Endothelial cell of umbilical vein (primary cell): ENCODE results near the gene OR10R2. TPM values are rescaled to one million over a fixed set of nuclear protein-coding genes. Genes with fewer than 3 reads are reported as not detected.

Experiments used
- BruUV-seq: library from RNA; stranded (reverse); fragments of 400-500 nt; replicated peaks from 2 replicates; lab custom pipeline; 2021; lab: Mats Ljungman, UMichigan
- CTCF ChIA-PET: fragments of 300-600, 350-600 bp; sonication (Branson Sonifier 250); formaldehyde crosslinking; loops from one replicate; lab custom pipeline; 2021; ENCODE audit warnings: antibody characterized with exemption, inconsistent platforms; lab: Charles Lee
- POLR2A ChIA-PET: fragments of 300-600, 350-600 bp; sonication (Branson Sonifier 250); formaldehyde crosslinking; loops from one replicate; lab custom pipeline; 2021; ENCODE audit warnings: antibody characterized with exemption, inconsistent platforms; lab: Charles Lee
- DNase-seq: peaks from one replicate; pipeline ENCODE4 v3.0.0-alpha.2; 2011; ENCODE audit warnings: low read depth, low spot score
- FAIRE-seq: peaks from 2 replicates; lab custom pipeline; 2011; peaks lifted over from hg19 to GRCh38; lab: Jason Lieb, UNC
- H2AFZ ChIP-seq: 2 replicates; pipeline ENCODE4 v1.6.0; 2012; ENCODE audit warnings: low read depth, low read length, control low read depth, inconsistent platforms
- H3K27ac ChIP-seq: 2 replicates; pipeline ENCODE4 v1.5.1; 2011; ENCODE audit warnings: low read depth, mild to moderate bottlenecking, control low read depth, low read length, moderate library complexity; ENCODE audit not compliant: insufficient read depth
- H3K27me3 ChIP-seq, 2 experiments: 2 replicates each; pipeline versions ENCODE4 v1.6.0 to v1.6.1; 2011; ENCODE audit warnings: low read length in 2 of 2, mixed read lengths in 1 of 2; ENCODE audit not compliant: control insufficient read depth in 2 of 2, insufficient read depth in 2 of 2
- H3K36me3 ChIP-seq, 2 experiments: 2 replicates in 1 of 2; 3 replicates in 1 of 2; pipeline ENCODE4 v1.5.1; 2011; ENCODE audit warnings: low read length in 2 of 2, mild to moderate bottlenecking in 1 of 2, moderate library complexity in 1 of 2; ENCODE audit not compliant: control insufficient read depth in 2 of 2, insufficient read depth in 2 of 2; ENCODE audit errors: extremely low read depth in 1 of 2
- H3K4me1 ChIP-seq: 3 replicates; pipeline ENCODE4 v1.5.1; 2011; ENCODE audit warnings: mild to moderate bottlenecking, low read length; ENCODE audit not compliant: control insufficient read depth, insufficient read depth; ENCODE audit errors: extremely low read depth
- H3K4me2 ChIP-seq: 2 replicates; pipeline ENCODE4 v1.6.1; 2011; ENCODE audit warnings: low read length, control low read depth, mixed read lengths; ENCODE audit not compliant: insufficient read depth
- H3K4me3 ChIP-seq, 3 experiments: fragments of 200-600 bp in 1 of 3; sonication (generic), shearing (Covaris generic) in 1 of 3; replicated peaks in 1 of 3; 2 replicates each; pipeline ENCODE4 v1.5.1; 2011 to 2016; ENCODE audit warnings: control low read depth in 3 of 3, low read length in 3 of 3, mild to moderate bottlenecking in 2 of 3, inconsistent platforms in 1 of 3, low read depth in 1 of 3, moderate library complexity in 1 of 3; ENCODE audit not compliant: insufficient read depth in 1 of 3
- H3K79me2 ChIP-seq: 2 replicates; pipeline ENCODE4 v1.6.0; 2012; ENCODE audit warnings: low read length, inconsistent platforms; ENCODE audit not compliant: control insufficient read depth, insufficient read depth
- H3K9ac ChIP-seq: replicated peaks from 2 replicates; pipeline ENCODE3; 2011; ENCODE audit warnings: low read length, control low read depth; ENCODE audit not compliant: insufficient read depth; ENCODE audit errors: extremely low read depth
- H3K9me1 ChIP-seq: replicated peaks from 3 replicates; pipeline ENCODE4 v1.6.0; 2011; ENCODE audit warnings: mild to moderate bottlenecking, low read length; ENCODE audit not compliant: control insufficient read depth, insufficient read depth; ENCODE audit errors: extremely low read depth
- H3K9me3 ChIP-seq: replicated peaks from 2 replicates; pipeline ENCODE4 v1.5.1; 2012; ENCODE audit warnings: low read length, inconsistent platforms; ENCODE audit not compliant: control insufficient read depth, insufficient read depth
- H4K20me1 ChIP-seq: replicated peaks from 2 replicates; pipeline ENCODE3; 2011; ENCODE audit warnings: mild to moderate bottlenecking, low read length; ENCODE audit not compliant: control insufficient read depth, insufficient read depth; ENCODE audit errors: extremely low read depth
- EZH2 ChIP-seq: IDR thresholded peaks from 2 replicates; pipeline ENCODE4 v1.6.1; 2012; ENCODE audit warnings: borderline replicate concordance, low read depth, mild to moderate bottlenecking, moderate library complexity, low read length, inconsistent platforms; ENCODE audit not compliant: severe bottlenecking
- FOS ChIP-seq: IDR thresholded peaks from 2 replicates; pipeline ENCODE4 v1.6.1; 2011; ENCODE audit warnings: mild to moderate bottlenecking, low read length, moderate library complexity, borderline replicate concordance; ENCODE audit not compliant: insufficient read depth
- GATA2 ChIP-seq: IDR thresholded peaks from 2 replicates; pipeline ENCODE4 v1.7.0; 2011; ENCODE audit warnings: low read depth, mild to moderate bottlenecking, moderate library complexity, mixed read lengths, low read length; ENCODE audit not compliant: insufficient read length, insufficient read depth
- JUN ChIP-seq: IDR thresholded peaks from 2 replicates; pipeline ENCODE4 v1.6.1; 2011; ENCODE audit warnings: borderline replicate concordance, low read depth; ENCODE audit not compliant: insufficient read length, insufficient read depth
- MYC ChIP-seq: IDR thresholded peaks from one replicate; pipeline ENCODE4 v1.6.1; 2011; ENCODE audit warnings: mild to moderate bottlenecking, low read depth, low read length
- POLR2A ChIP-seq: IDR thresholded peaks from 2 replicates; pipeline ENCODE4 v1.6.1; 2012; ENCODE audit warnings: low read depth, mild to moderate bottlenecking, control low read depth, low read length
- POLR2AphosphoS5 ChIP-seq: IDR thresholded peaks from 2 replicates; pipeline ENCODE4 v1.6.1; 2012; ENCODE audit warnings: low read depth, mild to moderate bottlenecking, control low read depth, low read length, moderate library complexity; ENCODE audit not compliant: insufficient read depth
- dilution Hi-C: fragments of 300-500 bp; cut with MboI; formaldehyde crosslinking; loops from one replicate; pipeline ENCODE4 v1.15.0; 2019; ENCODE audit warnings: low sequenced_read_pairs; ENCODE audit not compliant: extremely low pct_ligation_motif_present
- intact Hi-C: fragments of 100-400 bp; cut with micrococcal nuclease; formaldehyde crosslinking; loops from one replicate; pipeline ENCODE4 v1.10.0; 2022
- polyA plus RNA-seq, 4 experiments: library from polyadenylated mRNA; depleted of rRNA in 3 of 4; stranded (reverse) in 3 of 4; unstranded in 1 of 4; fragments of >200 nt; gene quantifications; 2 replicates each; pipeline versions ENCODE4 v1.2.1 to v1.2.3, GENCODE V29; 2011 to 2012; ENCODE audit warnings: missing spikeins in 1 of 4
- total RNA-seq: library from RNA; stranded (reverse); gene quantifications from 2 replicates; pipeline ENCODE4 v1.2.3, GENCODE V29; 2021
- TF ChIP-seq, protein P1 (sequence below): IDR thresholded peaks from 2 replicates; pipeline ENCODE4 v1.6.1; 2011; ENCODE audit not compliant: insufficient read depth, insufficient read length
- TF ChIP-seq, protein P2 (sequence below), 2 donors: IDR thresholded peaks; 1 replicate in 1 of 2; 2 replicates in 1 of 2; pipeline ENCODE4 v1.5.1; 2011; ENCODE audit warnings: low read length in 2 of 2, mild to moderate bottlenecking in 2 of 2, moderate library complexity in 2 of 2, control low read depth in 1 of 2, inconsistent platforms in 1 of 2, low read depth in 1 of 2; ENCODE audit not compliant: insufficient read depth in 1 of 2; ENCODE audit errors: extremely low read depth in 1 of 2

Gene OR10R2
- total and polyA plus RNA-seq, 2 donors (not counting 3 experiments of a cell fraction or from before 2014, with no cell fraction given) = not detected

GRCh38 chr1:158445376-158445775, 26.6 kb upstream of the OR10R2 start:
- H3K9me3 ChIP-seq = no peaks in the 10 kb centered on the region
- no TSS peak for BruUV-seq
- H3K4me1 ChIP-seq = no peaks in the 10 kb centered on the region
- H3K36me3 ChIP-seq = no peaks in the 10 kb centered on the region
- no peaks in the 10 kb centered on the region for H3K27me3 ChIP-seq
- dilution Hi-C loops = no loop called here
- no peak overlapping the region for H3K4me2 ChIP-seq
- no peak overlapping the region for H2AFZ ChIP-seq
- no peak overlapping the region for H3K4me3 ChIP-seq
- H3K27ac ChIP-seq = no peak overlapping the region
- POLR2A ChIA-PET = no interaction called here
- H3K79me2 ChIP-seq = no peaks in the 10 kb centered on the region
- intact Hi-C loops = no loop called here
- CTCF ChIA-PET = no interaction called here
- no peak overlapping the region for H3K9ac ChIP-seq
- H3K9me1 ChIP-seq = no peaks in the 10 kb centered on the region
- DNase-seq (no peak), FAIRE-seq (no peak)
- TF ChIP-seq POLR2AphosphoS5 = no peak
- TF ChIP-seq POLR2A = no peak
- TF ChIP-seq, protein P1, sequence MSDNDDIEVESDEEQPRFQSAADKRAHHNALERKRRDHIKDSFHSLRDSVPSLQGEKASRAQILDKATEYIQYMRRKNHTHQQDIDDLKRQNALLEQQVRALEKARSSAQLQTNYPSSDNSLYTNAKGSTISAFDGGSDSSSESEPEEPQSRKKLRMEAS = no peak
- TF ChIP-seq FOS = no peak
- no peak for TF ChIP-seq EZH2
- TF ChIP-seq JUN = no peak
- no peak for TF ChIP-seq GATA2
- TF ChIP-seq, protein P2, sequence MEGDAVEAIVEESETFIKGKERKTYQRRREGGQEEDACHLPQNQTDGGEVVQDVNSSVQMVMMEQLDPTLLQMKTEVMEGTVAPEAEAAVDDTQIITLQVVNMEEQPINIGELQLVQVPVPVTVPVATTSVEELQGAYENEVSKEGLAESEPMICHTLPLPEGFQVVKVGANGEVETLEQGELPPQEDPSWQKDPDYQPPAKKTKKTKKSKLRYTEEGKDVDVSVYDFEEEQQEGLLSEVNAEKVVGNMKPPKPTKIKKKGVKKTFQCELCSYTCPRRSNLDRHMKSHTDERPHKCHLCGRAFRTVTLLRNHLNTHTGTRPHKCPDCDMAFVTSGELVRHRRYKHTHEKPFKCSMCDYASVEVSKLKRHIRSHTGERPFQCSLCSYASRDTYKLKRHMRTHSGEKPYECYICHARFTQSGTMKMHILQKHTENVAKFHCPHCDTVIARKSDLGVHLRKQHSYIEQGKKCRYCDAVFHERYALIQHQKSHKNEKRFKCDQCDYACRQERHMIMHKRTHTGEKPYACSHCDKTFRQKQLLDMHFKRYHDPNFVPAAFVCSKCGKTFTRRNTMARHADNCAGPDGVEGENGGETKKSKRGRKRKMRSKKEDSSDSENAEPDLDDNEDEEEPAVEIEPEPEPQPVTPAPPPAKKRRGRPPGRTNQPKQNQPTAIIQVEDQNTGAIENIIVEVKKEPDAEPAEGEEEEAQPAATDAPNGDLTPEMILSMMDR (IDR thresholded peaks at IDR 0.05; ENCODE audit: extremely low read depth in 1 of 2, insufficient read depth in 1 of 2, low read depth in 1 of 2, low read length in 2 of 2) = no peak
- no peak for TF ChIP-seq MYC
- H4K20me1 ChIP-seq = no peaks in the 10 kb centered on the region
